ENCODE results near the gene EPHB1.

Gene EPHB1

DNA sequence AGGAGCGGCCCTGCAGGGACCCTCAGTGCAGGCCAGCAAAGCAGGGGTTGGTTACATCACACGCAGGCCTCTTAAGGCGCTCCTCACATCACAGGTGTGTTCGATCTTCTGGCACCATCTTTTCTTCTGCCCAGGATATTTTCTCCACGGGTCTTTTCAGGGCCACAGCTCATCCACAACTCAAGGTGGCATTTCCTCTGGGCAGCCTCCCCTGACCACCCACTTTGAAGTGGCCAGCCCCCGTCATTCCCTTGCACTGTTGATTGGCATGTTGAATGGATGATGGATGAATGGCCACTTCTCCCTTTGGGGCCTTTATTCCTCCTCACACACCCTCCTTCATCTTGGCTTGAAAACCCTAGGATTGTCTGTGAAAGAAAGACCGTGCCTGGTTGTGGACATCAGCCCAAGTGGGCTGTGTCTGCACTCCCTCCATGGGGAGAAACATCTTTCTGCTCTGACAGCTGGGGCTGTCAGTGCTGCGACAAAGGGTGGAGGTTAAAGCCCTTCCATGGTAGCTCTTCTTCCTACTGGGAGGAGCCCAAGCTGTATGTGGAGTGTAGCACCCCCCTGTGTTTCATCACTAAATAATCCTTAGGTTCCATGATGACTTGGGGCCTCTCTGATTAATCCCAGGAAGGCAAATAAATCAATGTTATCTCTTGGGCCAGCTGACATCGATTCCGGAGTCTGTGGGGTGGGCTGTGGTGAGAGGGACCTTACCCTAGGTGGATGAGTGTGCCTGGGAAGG lies 102.5 kb downstream of the EPHB1 start:
- no peak overlapping the region for H3K4me3 ChIP-seq (ENCODE audit: insufficient read length, low read depth)
- H3K9ac ChIP-seq (ENCODE audit: insufficient read length, low read depth) = no peak overlapping the region
- peaks cover 4% of the 10 kb centered on the region for H3K4me1 ChIP-seq (ENCODE audit: insufficient read depth, insufficient read length)
- H3K27me3 ChIP-seq (ENCODE audit: insufficient read depth, insufficient read length) = peaks cover 29% of the 10 kb centered on the region
- H3K36me3 ChIP-seq (ENCODE audit: insufficient read depth, insufficient read length, low read length) = no peaks in the 10 kb centered on the region
- no peak for TF ChIP-seq ZNF274 (IDR thresholded peaks at IDR 0.05; ENCODE audit: low read depth, low read length)
- TF ChIP-seq SUZ12 (IDR thresholded peaks at IDR 0.05; ENCODE audit: extremely low read depth, insufficient read depth, insufficient read length) = no peak
- no peak for TF ChIP-seq YY1 (IDR thresholded peaks at IDR 0.05; ENCODE audit: insufficient read depth, insufficient read length)
- H3K9me3 ChIP-seq (ENCODE audit: insufficient read depth, low read length) = no peaks in the 10 kb centered on the region
- DNase-seq (ENCODE audit: low read depth, low spot score) = no peak

DNA sequence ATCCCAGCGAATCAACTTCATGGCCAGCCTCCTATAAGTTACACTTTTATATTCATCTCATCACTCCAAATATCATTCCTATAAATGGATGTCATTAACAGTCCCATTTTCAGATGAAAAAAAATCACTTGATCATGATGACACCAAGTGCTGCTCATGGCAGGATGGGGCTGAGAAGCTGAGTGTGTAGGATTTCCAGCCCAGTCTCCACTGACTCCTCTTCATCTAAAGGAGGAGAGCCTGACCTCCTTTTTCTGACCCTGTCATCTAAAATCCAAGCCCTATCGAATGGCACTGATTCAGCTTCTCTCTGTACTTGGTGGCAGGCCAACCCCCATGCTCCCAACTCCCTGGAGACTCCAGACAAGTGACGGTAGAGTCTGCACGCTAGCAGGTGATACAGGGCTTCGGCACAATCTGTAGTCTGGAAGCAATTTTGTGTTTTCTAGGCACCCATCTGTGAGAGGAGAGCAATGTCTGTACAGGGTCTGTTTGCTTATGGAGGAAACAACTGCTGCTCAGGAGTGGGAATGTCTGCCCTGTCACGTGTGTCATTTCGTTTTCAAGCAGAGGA lies 103.2 kb downstream of the EPHB1 start:
- H3K9me3 ChIP-seq (ENCODE audit: insufficient read depth, low read length) = no peaks in the 10 kb centered on the region
- no peak overlapping the region for H3K4me3 ChIP-seq (ENCODE audit: insufficient read length, low read depth)
- peaks cover 29% of the 10 kb centered on the region for H3K27me3 ChIP-seq (ENCODE audit: insufficient read depth, insufficient read length)
- TF ChIP-seq SUZ12 (IDR thresholded peaks at IDR 0.05; ENCODE audit: extremely low read depth, insufficient read depth, insufficient read length) (no peak), YY1 (IDR thresholded peaks at IDR 0.05; ENCODE audit: insufficient read depth, insufficient read length) (no peak), ZNF274 (IDR thresholded peaks at IDR 0.05; ENCODE audit: low read depth, low read length) (no peak)
- H3K4me1 ChIP-seq (ENCODE audit: insufficient read depth, insufficient read length) = peaks cover 4% of the 10 kb centered on the region
- H3K9ac ChIP-seq (ENCODE audit: insufficient read length, low read depth) = no peak overlapping the region
- no peak for DNase-seq (ENCODE audit: low read depth, low spot score)
- H3K36me3 ChIP-seq (ENCODE audit: insufficient read depth, insufficient read length, low read length) = no peaks in the 10 kb centered on the region

DNA sequence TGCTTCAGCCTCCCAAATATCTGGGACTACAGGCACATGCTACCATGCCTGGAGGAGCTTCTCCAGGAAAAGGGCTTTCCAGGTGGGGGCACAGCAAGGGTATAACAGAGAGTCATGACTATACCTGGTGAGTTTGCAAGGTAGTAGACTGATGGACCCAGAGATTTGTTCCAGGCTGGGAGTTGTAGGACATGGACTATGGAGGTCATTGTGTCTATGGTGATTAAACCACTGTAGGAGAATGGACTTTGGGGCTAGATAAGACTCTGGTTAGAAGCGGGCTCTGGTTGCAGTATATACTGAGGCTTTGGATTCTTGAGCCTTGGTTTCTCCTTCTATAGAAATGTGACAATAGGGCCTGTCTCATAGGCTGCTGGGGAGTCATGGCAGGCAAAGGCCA lies 104.7 kb downstream of the EPHB1 start:
- H3K4me3 ChIP-seq (ENCODE audit: insufficient read length, low read depth) = no peak overlapping the region
- no peaks in the 10 kb centered on the region for H3K36me3 ChIP-seq (ENCODE audit: insufficient read depth, insufficient read length, low read length)
- peaks cover 4% of the 10 kb centered on the region for H3K4me1 ChIP-seq (ENCODE audit: insufficient read depth, insufficient read length)
- H3K9me3 ChIP-seq (ENCODE audit: insufficient read depth, low read length) = no peaks in the 10 kb centered on the region
- no peak overlapping the region for H3K9ac ChIP-seq (ENCODE audit: insufficient read length, low read depth)
- peaks cover 14% of the 10 kb centered on the region for H3K27me3 ChIP-seq (ENCODE audit: insufficient read depth, insufficient read length)
- no peak for TF ChIP-seq ZNF274 (IDR thresholded peaks at IDR 0.05; ENCODE audit: low read depth, low read length)
- no peak for TF ChIP-seq YY1 (IDR thresholded peaks at IDR 0.05; ENCODE audit: insufficient read depth, insufficient read length)
- no peak for TF ChIP-seq SUZ12 (IDR thresholded peaks at IDR 0.05; ENCODE audit: extremely low read depth, insufficient read depth, insufficient read length)
- no peak for DNase-seq (ENCODE audit: low read depth, low spot score)

- H3K9me3 ChIP-seq (ENCODE audit: insufficient read depth, low read length) = no peaks in the 10 kb centered on the region
- H3K4me1 ChIP-seq (ENCODE audit: insufficient read depth, insufficient read length) = peaks cover 4% of the 10 kb centered on the region
- H3K36me3 ChIP-seq (ENCODE audit: insufficient read depth, insufficient read length, low read length) = no peaks in the 10 kb centered on the region
- H3K27me3 ChIP-seq (ENCODE audit: insufficient read depth, insufficient read length) = peaks cover 7% of the 10 kb centered on the region
- no peak for TF ChIP-seq ZNF274 (IDR thresholded peaks at IDR 0.05; ENCODE audit: low read depth, low read length)
- no peak for TF ChIP-seq SUZ12 (IDR thresholded peaks at IDR 0.05; ENCODE audit: extremely low read depth, insufficient read depth, insufficient read length)
- no peak for TF ChIP-seq YY1 (IDR thresholded peaks at IDR 0.05; ENCODE audit: insufficient read depth, insufficient read length)
- no peak for DNase-seq (ENCODE audit: low read depth, low spot score)
- H3K4me3 ChIP-seq (ENCODE audit: insufficient read length, low read depth) = no peak overlapping the region
- H3K9ac ChIP-seq (ENCODE audit: insufficient read length, low read depth) = no peak overlapping the region
Measured at GRCh38 chr3:134900482-134900881, 105.4 kb downstream of the EPHB1 start.

- Histone ChIP-seq H3K27me3 (ENCODE audit: insufficient read depth, insufficient read length) (no peaks in the 10 kb centered on the region), H3K4me3 (ENCODE audit: insufficient read length, low read depth) (no peak overlapping the region), H3K9me3 (ENCODE audit: insufficient read depth, low read length) (no peaks in the 10 kb centered on the region), H3K9ac (ENCODE audit: insufficient read length, low read depth) (no peak overlapping the region), H3K4me1 (ENCODE audit: insufficient read depth, insufficient read length) (peaks cover 4% of the 10 kb centered on the region), H3K36me3 (ENCODE audit: insufficient read depth, insufficient read length, low read length) (no peaks in the 10 kb centered on the region)
- TF ChIP-seq ZNF274 (IDR thresholded peaks at IDR 0.05; ENCODE audit: low read depth, low read length) (no peak), YY1 (IDR thresholded peaks at IDR 0.05; ENCODE audit: insufficient read depth, insufficient read length) (no peak), SUZ12 (IDR thresholded peaks at IDR 0.05; ENCODE audit: extremely low read depth, insufficient read depth, insufficient read length) (no peak)
- DNase-seq (ENCODE audit: low read depth, low spot score) = no peak
Measured at GRCh38 chr3:134901461-134901860, 106.4 kb downstream of the EPHB1 start.

- TF ChIP-seq YY1 (IDR thresholded peaks at IDR 0.05; ENCODE audit: insufficient read depth, insufficient read length) (no peak), SUZ12 (IDR thresholded peaks at IDR 0.05; ENCODE audit: extremely low read depth, insufficient read depth, insufficient read length) (no peak), ZNF274 (IDR thresholded peaks at IDR 0.05; ENCODE audit: low read depth, low read length) (no peak)
- Histone ChIP-seq H3K4me3 (ENCODE audit: insufficient read length, low read depth) (no peak overlapping the region), H3K36me3 (ENCODE audit: insufficient read depth, insufficient read length, low read length) (no peaks in the 10 kb centered on the region), H3K27me3 (ENCODE audit: insufficient read depth, insufficient read length) (no peaks in the 10 kb centered on the region), H3K9ac (ENCODE audit: insufficient read length, low read depth) (no peak overlapping the region), H3K9me3 (ENCODE audit: insufficient read depth, low read length) (no peaks in the 10 kb centered on the region), H3K4me1 (ENCODE audit: insufficient read depth, insufficient read length) (peaks cover 4% of the 10 kb centered on the region)
- DNase-seq (ENCODE audit: low read depth, low spot score) = no peak
Measured at GRCh38 chr3:134903837-134904236, 108.8 kb downstream of the EPHB1 start.

GRCh38 chr3:134904241-134904771 lies 109.2 kb downstream of the EPHB1 start:
- Histone ChIP-seq H3K36me3 (ENCODE audit: insufficient read depth, insufficient read length, low read length) (no peaks in the 10 kb centered on the region), H3K4me1 (ENCODE audit: insufficient read depth, insufficient read length) (peaks cover 4% of the 10 kb centered on the region), H3K9ac (ENCODE audit: insufficient read length, low read depth) (no peak overlapping the region), H3K9me3 (ENCODE audit: insufficient read depth, low read length) (no peaks in the 10 kb centered on the region), H3K4me3 (ENCODE audit: insufficient read length, low read depth) (no peak overlapping the region), H3K27me3 (ENCODE audit: insufficient read depth, insufficient read length) (no peaks in the 10 kb centered on the region)
- TF ChIP-seq YY1 (IDR thresholded peaks at IDR 0.05; ENCODE audit: insufficient read depth, insufficient read length) (no peak), SUZ12 (IDR thresholded peaks at IDR 0.05; ENCODE audit: extremely low read depth, insufficient read depth, insufficient read length) (no peak), ZNF274 (IDR thresholded peaks at IDR 0.05; ENCODE audit: low read depth, low read length) (no peak)
- no peak for DNase-seq (ENCODE audit: low read depth, low spot score)

All from NT2/D1 (cell line).